ENCODE measurements around the gene CCDC87. TPM values are rescaled to one million over a fixed set of nuclear protein-coding genes. Genes with fewer than 3 reads are reported as not detected.

CCDC87 gene
- total and polyA plus RNA-seq, 2 of the 8 experiments (the other 6 are each of a cell fraction or from before 2014, with no cell fraction given) = 0.32 to 0.99 TPM

DNA sequence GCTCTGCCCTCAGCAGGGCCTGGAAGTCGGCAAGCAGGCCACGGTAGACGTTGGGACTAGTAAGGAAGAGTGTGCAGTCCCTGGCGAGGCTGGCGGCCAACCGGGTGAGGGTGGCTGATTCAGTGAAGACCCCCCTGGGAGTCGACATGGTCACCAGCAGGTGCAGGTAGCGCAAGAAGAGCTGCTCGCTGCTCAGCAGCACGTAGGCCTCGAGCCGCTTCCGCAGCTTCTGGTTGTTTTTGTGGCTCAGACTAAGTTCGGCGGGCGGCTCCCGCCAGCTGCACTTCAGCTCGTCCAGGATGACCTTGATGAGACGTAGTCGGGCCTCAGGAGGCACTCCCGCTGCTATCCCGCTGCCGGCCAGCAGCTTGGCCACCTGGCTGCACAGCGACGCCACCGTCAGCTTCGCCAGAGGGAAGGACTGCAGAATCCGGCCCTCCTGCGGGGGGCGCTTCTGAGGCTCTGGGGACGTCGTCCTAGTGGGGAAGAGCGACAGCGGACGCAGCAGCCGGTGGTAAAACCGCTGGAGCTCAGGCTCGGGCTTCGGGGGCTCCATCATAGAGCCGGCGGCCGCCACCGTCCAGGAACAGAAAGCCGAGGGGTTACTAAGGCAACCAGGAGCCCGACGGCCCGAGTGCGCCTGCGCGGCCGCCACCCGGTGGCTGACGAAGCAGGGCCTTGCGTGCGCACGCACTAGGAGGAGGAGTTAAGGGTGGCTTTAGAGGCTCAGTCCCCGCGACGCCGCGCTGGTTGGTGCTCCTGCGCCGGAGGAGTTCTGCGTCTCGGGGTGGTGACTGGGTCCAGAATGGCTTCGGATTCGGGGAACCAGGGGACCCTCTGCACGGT, at the start of gene CCDC87, which contains the start of gene CCS (continued):
- peak; percentile 62; the same call in 1 of the 2 replicates for TF ChIP-seq YY1 (IDR thresholded peaks at IDR 0.05; ENCODE audit: low read depth, low read length)
- TF ChIP-seq SIN3A (conservative IDR thresholded peaks at IDR 0.05 in 1 of 2, IDR thresholded peaks at IDR 0.05 in 1 of 2; ENCODE audit: low read depth in 1 of 2, low read length in 2 of 2) = peak; percentile 68 to 80; a peak in 2 of 4 replicates
- TF ChIP-seq GTF2F1 (IDR thresholded peaks at IDR 0.05; ENCODE audit: borderline replicate concordance, low read depth, low read length) = peak; percentile 18; the same call in 1 of the 2 replicates
- TF ChIP-seq CEBPB (IDR thresholded peaks at IDR 0.05; ENCODE audit: low read depth, low read length) = 0 out of 2 replicates have a peak, but pooled peaks have one; percentile 1
- no peak for TF ChIP-seq FOSL1 (IDR thresholded peaks at IDR 0.05; ENCODE audit: insufficient read depth, low read depth, low read length)
- TF ChIP-seq RNF2 (IDR thresholded peaks at IDR 0.05; ENCODE audit: borderline replicate concordance, low read depth, low read length, missing control alignments, poor library complexity, severe bottlenecking) = no peak
- TF ChIP-seq CBX5 (IDR thresholded peaks at IDR 0.05; ENCODE audit: low read depth, low read length) = no peak
